Measurements from ENCODE around the gene DIPK1B.
"Not testable (repeated sequence)": the region's sequence is repeated elsewhere in the genome, so short reads cannot be mapped to it uniquely, and the experiment has no call there.

DIPK1B gene

DNA sequence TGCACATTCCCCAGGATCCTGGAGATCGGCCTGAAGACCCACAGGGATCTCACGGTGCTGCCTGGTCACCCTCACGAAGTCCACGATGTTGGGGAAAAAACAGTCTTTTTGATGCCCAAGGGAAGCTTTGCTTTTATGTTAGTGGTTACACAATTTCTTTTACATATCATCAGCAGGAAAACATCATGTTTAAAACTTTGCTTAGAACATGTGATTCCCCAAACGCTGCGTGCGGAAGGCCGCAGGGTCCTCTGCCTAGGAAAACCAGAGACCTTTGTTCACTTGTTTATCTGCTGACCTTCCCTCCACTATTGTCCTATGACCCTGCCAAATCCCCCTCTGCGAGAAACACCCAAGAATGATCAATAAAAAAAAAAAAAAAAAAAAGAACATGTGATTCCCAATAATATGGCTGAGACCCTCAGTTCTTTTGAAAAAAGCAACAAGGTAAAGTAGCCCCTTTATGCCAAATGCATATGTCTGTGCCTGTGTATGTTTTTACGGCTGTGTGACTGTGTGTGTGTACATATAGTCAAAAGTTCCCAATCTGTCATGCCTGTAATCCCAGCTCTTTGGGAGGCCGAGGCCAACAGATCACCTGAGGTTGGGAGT lies 13.6 kb upstream of the DIPK1B start:
- DNase-seq (ENCODE audit: low read depth) = no peak

GRCh38 chr9:136700304-136700703 lies 12.1 kb upstream of the DIPK1B start:
- DNase-seq (ENCODE audit: low read depth) = peak; percentile 40

GRCh38 chr9:136700959-136701667 lies 11.3 kb upstream of the DIPK1B start:
- no peak for DNase-seq (ENCODE audit: low read depth)

GRCh38 chr9:136701668-136702053 lies 10.7 kb upstream of the DIPK1B start:
- DNase-seq (ENCODE audit: low read depth) = no peak

- no peak for DNase-seq (ENCODE audit: low read depth)
Measured at GRCh38 chr9:136703276-136703860, 9.0 kb upstream of the DIPK1B start.

GRCh38 chr9:136704741-136705140 lies 7.6 kb upstream of the DIPK1B start:
- not testable (repeated sequence) for DNase-seq (ENCODE audit: low read depth)

DNA sequence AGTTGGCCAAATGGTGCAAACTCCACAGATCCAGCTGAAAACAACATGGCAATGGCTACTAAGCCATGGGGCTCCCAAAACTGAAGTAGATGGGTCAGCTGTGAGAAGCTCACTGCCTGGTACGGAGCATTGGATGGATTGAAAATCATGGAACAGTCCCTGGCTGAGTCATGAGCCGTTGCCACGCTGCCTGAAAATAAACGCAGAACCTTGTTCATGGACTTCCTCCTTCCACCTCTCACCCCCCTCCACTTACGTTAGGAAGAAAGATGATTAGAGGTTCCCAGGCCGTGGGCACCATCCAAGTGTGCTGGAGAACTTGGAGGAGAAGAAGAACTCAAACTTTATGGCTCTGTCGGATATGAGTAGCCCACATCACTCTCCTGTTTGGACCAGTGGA lies 6.8 kb upstream of the DIPK1B start:
- no peak for DNase-seq (ENCODE audit: low read depth)

- DNase-seq (ENCODE audit: low read depth) = no peak
Measured at GRCh38 chr9:136707011-136707410, 5.4 kb upstream of the DIPK1B start.

GRCh38 chr9:136707849-136708517 lies 4.4 kb upstream of the DIPK1B start:
- DNase-seq (ENCODE audit: low read depth) = no peak

DNA sequence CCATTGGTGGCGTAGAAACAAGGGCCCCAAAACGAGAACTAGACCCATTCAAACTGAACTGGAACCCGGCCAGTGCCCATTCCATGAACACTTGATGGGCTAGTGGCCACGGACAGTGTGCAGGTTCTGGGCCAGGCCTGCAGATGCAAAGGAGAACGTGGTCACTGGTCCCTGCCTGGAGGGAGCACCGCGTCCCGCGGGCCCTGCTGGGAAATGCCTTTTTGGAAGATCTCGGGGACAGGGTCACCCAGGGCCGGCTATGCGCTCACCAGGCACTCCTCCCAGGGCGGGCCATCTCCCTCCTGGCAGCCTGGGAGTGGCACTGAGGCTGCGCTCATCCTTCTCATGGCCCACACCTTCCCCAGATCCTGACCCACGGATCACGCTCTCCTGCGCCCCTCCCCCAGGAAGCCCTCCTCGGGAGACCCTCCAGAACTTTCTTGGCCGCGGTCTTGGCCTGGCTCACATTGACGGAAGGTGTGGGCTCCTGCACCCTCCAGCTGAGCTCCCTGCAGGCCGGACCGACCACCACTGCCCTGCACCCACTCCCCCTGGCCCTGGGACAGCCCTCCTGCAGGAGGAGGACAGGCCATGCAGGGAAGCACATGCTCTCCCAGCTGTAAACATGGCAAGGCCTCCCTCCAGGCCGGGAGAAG lies 2.8 kb upstream of the DIPK1B start:
- DNase-seq (ENCODE audit: low read depth) = no peak

DNA sequence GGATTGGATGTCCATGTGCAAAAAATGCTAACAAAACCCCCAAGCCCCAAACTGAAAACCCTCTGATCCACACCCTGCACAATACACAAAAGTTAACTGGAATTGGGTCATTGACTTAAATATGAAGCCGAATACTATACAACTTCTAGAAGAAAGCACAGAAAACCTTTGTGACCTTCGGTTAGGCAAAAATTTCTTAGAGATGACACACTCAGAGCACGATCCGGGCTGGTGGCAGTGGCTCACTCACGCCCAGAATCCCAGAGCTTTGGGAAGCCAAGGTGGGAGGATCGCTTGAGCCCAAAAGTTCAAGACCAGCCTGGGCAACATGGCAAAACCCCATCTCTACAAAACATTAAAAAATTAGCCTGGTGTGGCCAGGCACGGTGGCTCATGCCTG lies 1.8 kb upstream of the DIPK1B start:
- DNase-seq (ENCODE audit: low read depth) = peak; percentile 70

- peak; percentile 66 for DNase-seq (ENCODE audit: low read depth)
Measured at GRCh38 chr9:136711219-136711648, 1.1 kb upstream of the DIPK1B start.

- DNase-seq (ENCODE audit: low read depth) = no peak
Measured at GRCh38 chr9:136712690-136713544, 545 bp downstream of the DIPK1B start.

DNA sequence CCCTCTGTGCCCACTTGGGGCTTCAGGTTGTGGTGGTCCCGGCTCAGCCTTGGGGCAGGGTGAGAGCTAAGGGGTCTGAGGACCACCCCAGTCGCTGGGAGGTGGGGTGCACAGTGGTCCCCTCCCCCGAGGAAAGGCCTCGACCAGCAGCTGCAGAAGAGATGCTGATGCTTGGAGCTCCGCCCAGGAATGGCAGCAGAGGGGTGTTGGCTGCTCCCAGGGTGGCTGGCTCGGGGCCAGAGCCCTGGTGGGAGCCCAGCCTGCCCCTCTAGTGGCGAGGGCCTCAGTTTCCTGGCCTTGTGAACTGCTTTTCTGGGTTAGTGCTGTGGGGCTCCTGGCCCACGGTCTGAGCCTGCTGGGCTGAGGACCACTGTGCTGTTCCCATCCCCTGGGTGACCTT lies 1.2 kb downstream of the DIPK1B start:
- DNase-seq (ENCODE audit: low read depth) = no peak

DNA sequence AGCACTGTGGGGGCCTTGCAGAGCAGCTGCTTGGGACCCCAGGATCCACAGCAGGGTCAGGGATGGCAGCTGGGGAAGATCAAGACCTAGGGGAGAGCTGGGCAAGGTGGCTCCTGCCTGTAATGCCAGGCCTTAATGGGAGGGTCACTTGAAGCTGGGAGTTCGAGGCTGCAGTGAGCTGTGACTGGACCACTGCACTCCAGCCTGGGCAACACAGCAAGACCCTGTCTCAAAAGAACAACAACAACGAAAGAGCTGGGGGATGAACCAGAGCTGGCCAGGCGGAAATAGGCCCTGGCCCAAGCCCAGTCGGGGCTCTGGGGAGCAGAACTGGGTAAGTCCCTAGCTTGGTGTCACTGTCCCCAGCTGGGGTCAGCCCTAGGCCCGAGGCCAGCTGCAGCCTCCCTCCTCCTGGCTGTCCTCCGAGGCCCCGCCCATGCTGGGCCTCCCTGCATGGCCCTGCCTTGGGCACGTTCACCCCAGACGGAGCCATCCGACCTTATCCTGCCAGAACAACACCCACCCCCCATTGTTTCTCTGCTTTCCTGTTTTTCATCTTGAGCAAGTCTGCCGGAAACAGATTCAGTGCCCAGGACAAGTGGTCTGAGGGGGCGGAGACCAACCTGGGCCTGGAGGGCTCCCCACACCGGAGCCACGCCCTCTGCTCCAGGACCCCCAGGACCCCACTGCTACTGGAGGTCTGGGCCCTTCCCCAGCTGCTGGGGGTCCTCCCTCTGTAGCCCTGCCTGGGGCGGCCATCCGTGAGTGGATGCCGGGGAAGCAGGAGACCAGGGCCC lies 1.9 kb downstream of the DIPK1B start:
- DNase-seq (ENCODE audit: low read depth) = no peak

- no peak for DNase-seq (ENCODE audit: low read depth)
Measured at GRCh38 chr9:136714893-136715274, 2.5 kb downstream of the DIPK1B start.

DNA sequence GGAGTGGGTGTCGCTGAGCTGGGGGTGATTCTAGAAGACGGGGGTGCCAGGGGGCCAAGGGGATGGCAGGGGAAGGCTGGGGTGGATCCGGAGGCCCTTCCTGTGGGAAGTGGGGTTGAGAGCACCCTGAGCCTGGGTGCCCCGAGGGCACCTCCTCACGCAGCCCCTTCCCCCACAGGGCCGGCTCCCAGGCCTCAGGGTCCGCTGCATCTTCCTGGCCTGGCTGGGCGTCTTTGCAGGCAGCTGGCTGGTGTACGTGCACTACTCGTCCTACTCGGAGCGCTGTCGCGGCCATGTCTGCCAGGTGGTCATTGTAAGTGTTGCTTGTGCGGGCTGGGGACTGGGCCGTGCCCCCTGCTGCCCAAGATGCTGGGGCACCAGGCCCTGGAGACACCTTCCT lies 5.0 kb downstream of the DIPK1B start:
- DNase-seq (ENCODE audit: low read depth) = no peak

DNA sequence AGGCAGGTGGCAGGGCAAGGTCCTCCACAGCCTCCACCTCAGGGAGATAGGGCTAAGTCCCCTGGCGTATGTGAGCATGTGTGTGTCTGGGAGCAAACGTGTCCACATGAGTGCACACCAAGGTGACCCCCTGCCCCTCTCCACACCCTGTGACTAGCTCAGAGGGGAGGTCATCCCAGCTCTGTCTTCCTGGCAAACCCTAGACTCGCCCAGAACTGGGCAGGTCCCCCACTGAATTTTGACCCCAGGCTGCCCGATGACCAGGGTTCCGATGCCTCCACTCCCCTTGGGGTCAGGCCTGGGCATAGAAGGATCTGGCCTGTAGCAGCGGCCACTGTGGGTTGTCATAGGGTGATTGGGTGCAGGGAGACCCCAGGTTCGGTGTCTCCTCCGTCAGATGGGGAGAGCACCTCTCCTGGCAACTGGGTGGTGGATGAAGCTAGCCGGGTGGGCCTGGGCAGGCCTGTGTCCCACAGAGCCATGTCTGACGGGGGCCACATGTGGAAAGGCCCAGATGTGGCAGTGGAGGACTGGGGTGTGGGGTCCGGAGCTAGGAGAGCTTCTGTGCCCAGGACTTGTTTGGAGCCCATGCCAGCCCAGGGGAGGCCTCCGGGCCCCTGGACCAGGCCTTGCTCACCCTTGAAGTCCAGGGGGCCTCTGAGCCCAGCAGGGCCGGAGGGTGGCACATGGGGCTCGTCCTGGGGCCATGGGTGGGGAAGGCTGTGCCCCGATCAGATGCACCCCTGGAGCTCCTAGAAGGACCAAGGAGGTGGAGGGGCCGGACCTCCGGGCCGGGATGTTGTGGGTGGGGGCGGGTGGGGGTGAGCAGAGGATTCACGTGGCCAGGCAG lies 6.2 kb downstream of the DIPK1B start:
- DNase-seq (ENCODE audit: low read depth) = no peak

GRCh38 chr9:136719195-136719880 lies 7.0 kb downstream of the DIPK1B start:
- DNase-seq (ENCODE audit: low read depth) = no peak

All from ELR (cell line).